Duodenal mucosa (tissue), 2 donors: ENCODE data around the gene POLR3H.
"Not testable (repeated sequence)": the region's sequence is repeated elsewhere in the genome, so short reads cannot be mapped to it uniquely, and the experiment has no call there.

ENCODE experiments used
- H3K27ac ChIP-seq: one replicate; pipeline ENCODE4 v1.7.0; 2013; ENCODE audit warnings: low read depth, low read length
- H3K27me3 ChIP-seq, 2 donors: one replicate each; pipeline ENCODE4 v1.7.0; 2013; ENCODE audit warnings: low read length in 2 of 2, control low read depth in 1 of 2; ENCODE audit not compliant: insufficient read depth in 2 of 2, control insufficient read depth in 1 of 2
- H3K36me3 ChIP-seq, 2 donors: one replicate each; pipeline ENCODE4 v1.7.0; 2013; ENCODE audit warnings: low read length in 2 of 2, control low read depth in 1 of 2; ENCODE audit not compliant: insufficient read depth in 2 of 2, control insufficient read depth in 1 of 2
- H3K4me1 ChIP-seq, 2 donors: one replicate each; pipeline ENCODE4 v1.7.0; 2013; ENCODE audit warnings: low read length in 2 of 2, control low read depth in 1 of 2; ENCODE audit not compliant: insufficient read depth in 2 of 2, control insufficient read depth in 1 of 2
- H3K4me3 ChIP-seq, 2 donors: one replicate each; pipeline ENCODE4 v1.7.0; 2013; ENCODE audit warnings: low read length in 2 of 2, low read depth in 1 of 2
- H3K9ac ChIP-seq, 2 donors: one replicate each; pipeline ENCODE4 v1.7.0; 2013; ENCODE audit warnings: low read length in 2 of 2, low read depth in 1 of 2
- H3K9me3 ChIP-seq, 2 donors: one replicate each; pipeline ENCODE4 v1.7.0; 2013; ENCODE audit warnings: low read length in 2 of 2, control low read depth in 1 of 2; ENCODE audit not compliant: control insufficient read depth in 1 of 2

POLR3H gene

DNA sequence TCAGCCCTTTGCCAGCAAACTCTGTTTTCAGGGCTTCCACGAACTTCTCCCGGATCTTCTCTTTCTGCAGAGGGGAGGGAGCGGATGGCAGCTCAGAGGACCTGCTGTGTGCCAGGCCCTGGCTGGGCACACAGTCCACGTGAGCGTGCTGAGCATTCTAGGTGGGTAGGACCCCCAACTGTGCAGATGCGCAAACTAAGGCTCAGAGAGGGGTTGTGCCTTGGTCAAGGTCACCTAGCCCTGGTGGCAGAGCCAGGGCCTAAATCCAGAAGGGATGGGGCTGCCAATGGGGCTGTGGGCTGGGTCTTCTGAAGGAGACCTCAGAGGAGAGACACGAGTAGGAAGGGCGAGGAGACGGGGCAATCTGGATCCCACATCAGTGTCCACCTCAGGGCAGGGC lies 34.5 kb upstream of the POLR3H start:
- no peak overlapping the region for H3K9ac ChIP-seq
- H3K9me3 ChIP-seq: no peaks in the 10 kb centered on the region
- peaks cover 22 to 71% of the 10 kb centered on the region in 2 donors for H3K36me3 ChIP-seq
- no peak overlapping the region for H3K4me3 ChIP-seq
- H3K4me1 ChIP-seq: no peaks in the 10 kb centered on the region
- no peaks in the 10 kb centered on the region for H3K27me3 ChIP-seq
- H3K27ac ChIP-seq: no peak overlapping the region

DNA sequence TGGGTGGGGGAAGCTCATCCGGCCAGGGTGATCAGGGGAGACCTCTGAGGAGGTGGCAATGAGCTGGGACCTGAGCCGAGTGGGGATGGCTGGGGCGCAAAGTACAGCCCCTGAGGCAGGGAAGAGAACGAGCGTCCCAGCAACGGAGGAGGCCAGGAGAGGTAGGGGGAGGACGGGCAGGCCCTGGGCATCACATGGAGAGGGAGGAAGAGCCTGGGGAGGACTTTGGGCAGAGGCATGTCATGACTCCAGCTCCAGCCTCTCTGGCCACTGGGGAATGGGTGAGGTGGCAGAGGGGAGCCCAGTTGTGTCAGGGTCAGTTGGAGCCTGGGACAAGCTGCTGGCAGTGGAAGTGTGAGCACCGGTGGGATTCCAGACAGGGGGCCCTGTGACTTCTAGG lies 33.8 kb upstream of the POLR3H start:
- Histone ChIP-seq H3K27ac (no peak overlapping the region), H3K4me1 (no peaks in the 10 kb centered on the region), H3K9me3 (no peaks in the 10 kb centered on the region), H3K27me3 (no peaks in the 10 kb centered on the region), H3K36me3 (peaks cover 18 to 64% of the 10 kb centered on the region in 2 donors), H3K4me3 (no peak overlapping the region), H3K9ac (no peak overlapping the region)

GRCh38 chr22:41576877-41577276 lies 32.6 kb upstream of the POLR3H start:
- Histone ChIP-seq H3K27ac (no peak overlapping the region), H3K4me1 (no peaks in the 10 kb centered on the region), H3K36me3 (peaks cover 18 to 53% of the 10 kb centered on the region in 2 donors)

GRCh38 chr22:41575533-41575932 lies 31.3 kb upstream of the POLR3H start:
- no peaks in the 10 kb centered on the region for H3K9me3 ChIP-seq
- no peak overlapping the region for H3K27ac ChIP-seq
- H3K4me1 ChIP-seq: no peaks in the 10 kb centered on the region
- H3K36me3 ChIP-seq: peaks cover 18 to 50% of the 10 kb centered on the region in 2 donors
- no peak overlapping the region for H3K4me3 ChIP-seq
- H3K9ac ChIP-seq: no peak overlapping the region
- no peaks in the 10 kb centered on the region for H3K27me3 ChIP-seq

More at GRCh38 chr22:41576877-41577276, 32.6 kb upstream of the POLR3H start:
- Histone ChIP-seq H3K9me3 (no peaks in the 10 kb centered on the region), H3K4me3 (no peak overlapping the region), H3K9ac (no peak overlapping the region), H3K27me3 (no peaks in the 10 kb centered on the region)

- Histone ChIP-seq H3K4me3 (no peak overlapping the region), H3K4me1 (no peaks in the 10 kb centered on the region), H3K27ac (no peak overlapping the region), H3K27me3 (no peaks in the 10 kb centered on the region), H3K36me3 (peaks cover 14 to 44% of the 10 kb centered on the region in 2 donors), H3K9me3 (no peaks in the 10 kb centered on the region), H3K9ac (no peak overlapping the region)
These were observed 30.6 kb upstream of the POLR3H start for GRCh38 chr22:41574847-41575381.

GRCh38 chr22:41573677-41574076 lies 29.4 kb upstream of the POLR3H start:
- H3K4me1 ChIP-seq: no peaks in the 10 kb centered on the region
- no peak overlapping the region for H3K9ac ChIP-seq
- peaks cover 13 to 33% of the 10 kb centered on the region in 2 donors for H3K36me3 ChIP-seq
- no peak overlapping the region for H3K4me3 ChIP-seq
- H3K27me3 ChIP-seq: no peaks in the 10 kb centered on the region
- H3K27ac ChIP-seq: no peak overlapping the region
- H3K9me3 ChIP-seq: no peaks in the 10 kb centered on the region

DNA sequence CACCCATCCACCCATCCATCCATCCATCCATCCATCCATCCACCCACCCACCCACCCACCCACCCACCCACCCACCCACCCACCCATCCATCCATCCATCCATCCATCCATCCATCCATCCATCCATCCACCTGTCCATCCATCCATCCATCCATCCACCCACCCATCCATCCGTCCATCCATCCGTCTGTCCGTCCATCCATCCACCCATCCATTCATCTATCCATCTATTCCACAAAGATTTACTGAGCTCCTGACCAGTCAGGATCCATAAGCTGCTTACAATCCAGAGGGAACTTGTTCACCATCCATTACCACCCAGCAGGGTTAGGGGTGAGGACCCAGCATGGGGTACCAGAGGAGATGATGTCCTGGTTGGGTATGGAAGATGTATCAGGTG lies 28.0 kb upstream of the POLR3H start:
- not testable (repeated sequence) for H3K9ac ChIP-seq, H3K4me3 ChIP-seq, H3K4me1 ChIP-seq, H3K27ac ChIP-seq, H3K9me3 ChIP-seq, H3K27me3 ChIP-seq
- H3K36me3 ChIP-seq: peaks cover 10 to 19% of the 10 kb centered on the region in 2 donors

DNA sequence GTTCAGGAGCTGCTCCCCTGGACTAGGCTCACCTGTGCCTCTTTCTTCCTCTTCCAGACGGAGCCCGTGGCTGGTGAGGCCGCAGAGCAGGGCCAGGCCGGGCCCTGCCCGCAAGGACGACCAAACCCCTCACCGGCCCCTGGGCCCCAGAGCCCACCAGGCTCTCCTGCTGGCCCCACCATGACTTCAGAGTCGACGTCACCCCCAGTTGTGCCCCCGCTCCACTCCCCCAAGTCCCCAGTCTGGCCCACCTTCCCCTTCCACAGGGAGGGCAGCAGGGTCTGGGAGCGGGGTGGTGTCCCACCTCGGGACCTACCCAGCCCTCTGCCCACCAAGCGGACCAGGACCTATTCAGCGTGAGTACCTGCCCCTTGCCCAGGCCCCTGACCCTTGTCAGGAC lies 27.5 kb upstream of the POLR3H start:
- Histone ChIP-seq H3K4me1 (no peaks in the 10 kb centered on the region), H3K36me3 (peaks cover 5 to 14% of the 10 kb centered on the region in 2 donors), H3K27ac (no peak overlapping the region), H3K9ac (no peak overlapping the region), H3K4me3 (no peak overlapping the region), H3K27me3 (no peaks in the 10 kb centered on the region), H3K9me3 (no peaks in the 10 kb centered on the region)

GRCh38 chr22:41570221-41570620 lies 26.0 kb upstream of the POLR3H start:
- Histone ChIP-seq H3K4me3 (no peak overlapping the region), H3K9me3 (no peaks in the 10 kb centered on the region), H3K9ac (no peak overlapping the region), H3K27me3 (no peaks in the 10 kb centered on the region), H3K36me3 (peaks cover 0 to 3% of the 10 kb centered on the region in 2 donors), H3K4me1 (no peaks in the 10 kb centered on the region), H3K27ac (no peak overlapping the region)

- Histone ChIP-seq H3K27me3 (no peaks in the 10 kb centered on the region), H3K9ac (no peak overlapping the region), H3K27ac (no peak overlapping the region), H3K4me3 (no peak overlapping the region), H3K36me3 (no peaks in the 10 kb centered on the region), H3K4me1 (no peaks in the 10 kb centered on the region), H3K9me3 (no peaks in the 10 kb centered on the region)
These were observed 24.5 kb upstream of the POLR3H start for GRCh38 chr22:41568811-41569210.

GRCh38 chr22:41567512-41567768 lies 23.2 kb upstream of the POLR3H start:
- no peaks in the 10 kb centered on the region for H3K27me3 ChIP-seq
- H3K9me3 ChIP-seq: no peaks in the 10 kb centered on the region
- H3K4me3 ChIP-seq: no peak overlapping the region
- H3K36me3 ChIP-seq: no peaks in the 10 kb centered on the region
- no peak overlapping the region for H3K9ac ChIP-seq
- H3K4me1 ChIP-seq: no peaks in the 10 kb centered on the region
- no peak overlapping the region for H3K27ac ChIP-seq
